ENCODE measurements around the gene DOK7.

The DOK7 gene

DNA sequence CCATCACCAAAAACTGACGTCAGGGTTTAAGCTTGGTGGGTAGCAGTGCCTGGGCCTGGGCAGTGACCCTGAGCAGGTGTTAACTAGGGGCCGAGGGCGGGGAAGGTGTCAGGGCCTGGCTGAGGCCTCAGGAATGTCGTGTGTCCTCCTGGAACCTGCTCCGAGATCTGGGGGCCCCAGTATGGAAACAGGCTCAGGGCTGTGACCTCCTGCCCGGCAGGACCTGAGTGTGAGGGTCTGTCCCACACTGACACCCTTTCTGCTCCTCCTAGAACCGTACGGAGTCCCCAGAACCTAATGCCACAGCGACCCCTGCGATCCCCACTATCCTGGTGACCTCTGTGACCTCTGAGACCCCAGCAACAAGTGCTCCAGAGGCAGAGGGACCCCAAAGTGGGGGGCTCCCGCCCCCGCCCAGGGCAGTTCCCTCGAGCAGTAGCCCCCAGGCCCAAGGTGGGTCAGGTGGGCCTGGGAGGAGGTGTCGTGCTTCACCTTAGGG, 20.6 kb upstream of the DOK7 start:
- DNase-seq (ENCODE audit: low read depth) = no peak
- H3K4me3 ChIP-seq (replicated peaks; ENCODE audit: low read depth, low read length) = no peak overlapping the region
- TF ChIP-seq, protein P1, sequence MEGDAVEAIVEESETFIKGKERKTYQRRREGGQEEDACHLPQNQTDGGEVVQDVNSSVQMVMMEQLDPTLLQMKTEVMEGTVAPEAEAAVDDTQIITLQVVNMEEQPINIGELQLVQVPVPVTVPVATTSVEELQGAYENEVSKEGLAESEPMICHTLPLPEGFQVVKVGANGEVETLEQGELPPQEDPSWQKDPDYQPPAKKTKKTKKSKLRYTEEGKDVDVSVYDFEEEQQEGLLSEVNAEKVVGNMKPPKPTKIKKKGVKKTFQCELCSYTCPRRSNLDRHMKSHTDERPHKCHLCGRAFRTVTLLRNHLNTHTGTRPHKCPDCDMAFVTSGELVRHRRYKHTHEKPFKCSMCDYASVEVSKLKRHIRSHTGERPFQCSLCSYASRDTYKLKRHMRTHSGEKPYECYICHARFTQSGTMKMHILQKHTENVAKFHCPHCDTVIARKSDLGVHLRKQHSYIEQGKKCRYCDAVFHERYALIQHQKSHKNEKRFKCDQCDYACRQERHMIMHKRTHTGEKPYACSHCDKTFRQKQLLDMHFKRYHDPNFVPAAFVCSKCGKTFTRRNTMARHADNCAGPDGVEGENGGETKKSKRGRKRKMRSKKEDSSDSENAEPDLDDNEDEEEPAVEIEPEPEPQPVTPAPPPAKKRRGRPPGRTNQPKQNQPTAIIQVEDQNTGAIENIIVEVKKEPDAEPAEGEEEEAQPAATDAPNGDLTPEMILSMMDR (IDR thresholded peaks at IDR 0.05; ENCODE audit: low read length, missing control alignments) = no peak

DNA sequence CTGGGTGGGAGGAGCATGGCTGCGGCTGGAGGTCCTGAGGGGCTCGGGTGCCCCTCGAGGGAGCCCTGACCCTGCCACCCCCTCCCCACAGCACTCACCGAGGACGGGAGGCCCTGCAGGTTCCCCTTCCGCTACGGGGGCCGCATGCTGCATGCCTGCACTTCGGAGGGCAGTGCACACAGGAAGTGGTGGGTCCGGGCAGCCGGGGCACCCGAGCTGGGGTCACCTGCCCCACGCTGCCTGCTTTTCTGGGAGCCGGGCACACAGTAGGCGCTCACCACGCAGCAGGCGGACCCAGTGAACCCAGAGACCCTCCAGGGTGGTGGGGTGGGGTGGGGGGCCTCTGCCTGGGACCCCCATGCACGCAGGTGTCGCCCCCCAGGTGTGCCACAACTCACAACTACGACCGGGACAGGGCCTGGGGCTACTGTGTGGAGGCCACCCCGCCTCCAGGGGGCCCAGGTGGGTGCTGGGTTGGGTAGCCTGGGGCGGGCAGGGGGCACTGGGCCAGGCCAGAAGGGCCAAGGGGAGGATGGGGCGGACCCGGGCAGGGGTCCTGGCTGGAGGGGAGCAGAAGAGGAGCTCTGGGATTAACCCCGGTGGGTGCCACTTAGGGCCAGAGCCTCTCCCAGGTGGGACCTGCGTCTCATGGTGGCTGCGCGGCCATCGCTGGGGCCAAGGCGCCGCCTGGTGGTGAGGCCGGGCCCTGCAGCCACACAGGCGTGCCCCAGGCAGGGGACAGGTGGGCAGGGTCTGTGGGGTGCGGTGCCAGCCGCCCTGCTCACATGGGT, 20.0 kb upstream of the DOK7 start:
- TF ChIP-seq, protein P1 (IDR thresholded peaks at IDR 0.05; ENCODE audit: low read length, missing control alignments) = peak; percentile 80
- DNase-seq (ENCODE audit: low read depth) = peak; percentile 30

DNA sequence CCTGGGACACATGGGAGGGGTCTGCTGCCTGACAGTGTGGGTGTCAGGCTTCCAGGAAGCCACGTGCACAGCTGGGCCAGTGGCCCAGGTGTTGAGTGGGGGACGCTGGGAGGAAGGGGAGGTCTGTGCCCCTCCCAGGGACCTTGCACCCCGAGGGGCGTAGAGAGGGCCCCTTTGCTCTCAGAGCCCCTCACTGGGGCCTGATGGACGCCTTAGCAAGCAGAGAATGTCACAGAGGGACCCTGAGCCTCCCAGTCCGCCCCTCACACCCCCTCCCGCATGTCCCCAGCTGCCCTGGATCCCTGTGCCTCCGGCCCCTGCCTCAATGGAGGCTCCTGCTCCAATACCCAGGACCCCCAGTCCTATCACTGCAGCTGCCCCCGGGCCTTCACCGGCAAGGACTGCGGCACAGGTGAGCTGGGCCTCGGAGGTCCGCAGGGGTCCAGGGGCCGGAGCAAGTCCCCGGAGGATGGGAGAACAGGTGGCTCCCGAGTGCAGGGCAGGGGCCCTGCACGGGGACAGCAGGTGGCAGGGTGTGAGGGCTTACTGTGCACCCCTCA, 19.3 kb upstream of the DOK7 start:
- DNase-seq (ENCODE audit: low read depth) = no peak
- no peak overlapping the region for H3K4me3 ChIP-seq (replicated peaks; ENCODE audit: low read depth, low read length)
- TF ChIP-seq, protein P1 (IDR thresholded peaks at IDR 0.05; ENCODE audit: low read length, missing control alignments) = no peak

More for the DNA sequence above, 20.0 kb upstream of the DOK7 start:
- no peak overlapping the region for H3K4me3 ChIP-seq (replicated peaks; ENCODE audit: low read depth, low read length)

DNA sequence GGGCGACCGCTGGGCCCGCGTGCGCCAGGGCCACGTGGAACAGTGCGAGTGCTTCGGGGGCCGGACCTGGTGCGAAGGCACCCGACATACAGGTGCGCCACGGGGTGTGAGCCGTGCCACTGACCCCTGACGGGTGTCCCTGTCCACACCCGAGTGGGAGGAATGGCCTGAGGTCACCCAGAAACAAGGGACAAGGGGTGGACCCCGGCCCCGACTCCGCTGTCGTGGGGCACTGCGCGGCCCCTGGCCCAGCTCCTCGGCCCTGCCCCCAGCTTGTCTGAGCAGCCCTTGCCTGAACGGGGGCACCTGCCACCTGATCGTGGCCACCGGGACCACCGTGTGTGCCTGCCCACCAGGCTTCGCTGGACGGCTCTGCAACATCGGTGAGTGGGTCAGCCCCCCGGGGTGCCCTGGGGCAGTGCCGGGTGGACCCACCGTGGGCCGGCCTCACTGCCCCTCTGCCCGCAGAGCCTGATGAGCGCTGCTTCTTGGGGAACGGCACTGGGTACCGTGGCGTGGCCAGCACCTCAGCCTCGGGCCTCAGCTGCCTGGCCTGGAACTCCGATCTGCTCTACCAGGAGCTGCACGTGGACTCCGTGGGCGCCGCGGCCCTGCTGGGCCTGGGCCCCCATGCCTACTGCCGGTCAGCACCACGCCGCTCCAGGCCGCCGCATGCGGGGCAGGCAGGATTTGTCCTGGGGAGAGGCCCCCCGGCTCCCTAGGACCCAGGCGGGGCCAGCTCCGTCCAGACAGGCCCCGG, 18.6 kb upstream of the DOK7 start:
- no peak overlapping the region for H3K4me3 ChIP-seq (replicated peaks; ENCODE audit: low read depth, low read length)
- TF ChIP-seq, protein P1 (IDR thresholded peaks at IDR 0.05; ENCODE audit: low read length, missing control alignments) = no peak
- no peak for DNase-seq (ENCODE audit: low read depth)

DNA sequence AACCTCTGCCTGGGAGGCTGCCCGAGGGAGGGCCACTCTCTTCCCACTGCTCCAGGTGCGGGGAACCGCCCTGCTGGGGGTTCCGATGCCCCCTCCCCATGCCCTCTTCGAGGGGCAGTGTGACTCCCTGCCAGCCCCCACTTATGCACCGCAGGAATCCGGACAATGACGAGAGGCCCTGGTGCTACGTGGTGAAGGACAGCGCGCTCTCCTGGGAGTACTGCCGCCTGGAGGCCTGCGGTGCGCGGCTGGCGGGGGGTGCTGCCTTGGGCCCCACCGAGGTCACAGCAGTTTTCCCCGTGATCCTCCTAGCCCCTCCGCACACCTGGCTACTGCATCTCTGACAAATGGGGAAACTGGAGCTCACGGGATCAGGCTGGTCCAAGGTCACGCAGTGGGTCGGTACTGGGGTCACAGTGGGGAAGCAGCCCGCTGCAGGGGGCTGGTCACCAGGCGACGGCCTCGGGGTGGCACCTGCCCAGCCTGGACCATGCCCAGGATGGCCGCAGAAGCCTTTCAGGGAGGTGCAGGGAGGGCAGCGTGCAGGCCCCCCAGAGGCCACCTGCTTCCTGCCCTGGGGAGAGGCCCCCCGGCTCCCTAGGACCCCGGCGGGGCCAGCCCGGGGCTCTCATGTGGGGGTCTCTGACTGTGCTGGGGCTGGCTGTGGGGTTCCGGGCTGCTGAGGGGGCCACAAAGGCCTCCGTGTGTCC, 17.8 kb upstream of the DOK7 start:
- no peak overlapping the region for H3K4me3 ChIP-seq (replicated peaks; ENCODE audit: low read depth, low read length)
- TF ChIP-seq, protein P1 (IDR thresholded peaks at IDR 0.05; ENCODE audit: low read length, missing control alignments) = no peak
- DNase-seq (ENCODE audit: low read depth) = no peak

DNA sequence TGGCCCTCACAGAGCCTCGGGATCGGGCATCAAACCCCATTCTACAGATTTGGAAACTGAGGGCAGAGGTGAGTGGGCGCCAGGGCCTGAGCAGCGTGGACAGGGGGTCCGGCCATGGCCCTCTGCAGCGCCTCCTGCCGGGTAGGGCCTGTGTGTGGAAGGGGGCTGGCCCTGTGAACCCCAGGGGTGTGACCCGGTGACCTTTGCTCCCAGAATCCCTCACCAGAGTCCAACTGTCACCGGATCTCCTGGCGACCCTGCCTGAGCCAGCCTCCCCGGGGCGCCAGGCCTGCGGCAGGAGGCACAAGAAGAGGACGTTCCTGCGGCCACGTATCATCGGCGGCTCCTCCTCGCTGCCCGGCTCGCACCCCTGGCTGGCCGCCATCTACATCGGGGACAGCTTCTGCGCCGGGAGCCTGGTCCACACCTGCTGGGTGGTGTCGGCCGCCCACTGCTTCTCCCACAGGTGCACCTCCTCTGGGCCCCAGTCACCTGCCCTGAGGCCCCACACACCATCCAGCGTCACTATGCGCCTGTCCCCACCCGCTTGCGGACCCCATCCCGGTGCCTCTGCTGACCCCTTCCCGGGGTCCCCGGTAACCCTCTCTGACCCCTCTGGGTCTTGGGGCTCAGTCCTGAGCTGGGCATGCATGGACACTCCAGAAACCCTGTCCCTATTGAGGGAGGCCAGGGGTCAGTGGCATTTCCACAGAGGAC, 17.1 kb upstream of the DOK7 start:
- TF ChIP-seq, protein P1 (IDR thresholded peaks at IDR 0.05; ENCODE audit: low read length, missing control alignments) = no peak
- no peak overlapping the region for H3K4me3 ChIP-seq (replicated peaks; ENCODE audit: low read depth, low read length)
- no peak for DNase-seq (ENCODE audit: low read depth)
